Fibroblast of the aortic adventitia (primary cell): ENCODE measurements around the gene COASY. TPM values are rescaled to one million over a fixed set of nuclear protein-coding genes. Genes with fewer than 3 reads are reported as not detected.

ENCODE experiments used
- DNase-seq: peaks from one replicate; pipeline ENCODE4 v3.0.0-alpha.2; 2010; ENCODE audit warnings: low read depth
- H3K4me3 ChIP-seq: 2 replicates; pipeline ENCODE4 v1.5.1; 2011; ENCODE audit warnings: low read depth, mild to moderate bottlenecking, control low read depth, low read length, moderate library complexity
- CTCF ChIP-seq: IDR thresholded peaks from 2 replicates; pipeline ENCODE4 v1.5.1; 2011; ENCODE audit warnings: mild to moderate bottlenecking, low read length, control low read depth, inconsistent platforms; ENCODE audit not compliant: insufficient read depth
- total RNA-seq: library from RNA; depleted of rRNA; stranded (reverse); fragments of >200 nt; gene quantifications from 2 replicates; pipeline ENCODE4 v1.2.3, GENCODE V29; 2012; ENCODE audit warnings: low replicate concordance

COASY gene
- total RNA-seq, 1 donor: 19.1 TPM

- DNase-seq: no peak
- no peak for TF ChIP-seq CTCF
- no peak overlapping the region for H3K4me3 ChIP-seq
Measured at GRCh38 chr17:42584880-42585279, 22.9 kb downstream of the COASY start.

- H3K4me3 ChIP-seq: no peak overlapping the region
- DNase-seq: no peak
- TF ChIP-seq CTCF: no peak
Measured at GRCh38 chr17:42585353-42585752, 23.4 kb downstream of the COASY start.

- no peak for DNase-seq
- H3K4me3 ChIP-seq: no peak overlapping the region
- no peak for TF ChIP-seq CTCF
Measured at GRCh38 chr17:42586514-42587230, 24.7 kb downstream of the COASY start.

- no peak for DNase-seq
- no peak overlapping the region for H3K4me3 ChIP-seq
- TF ChIP-seq CTCF: no peak
Measured at GRCh38 chr17:42590886-42591285, 28.9 kb downstream of the COASY start.

- H3K4me3 ChIP-seq: no peak overlapping the region
- TF ChIP-seq CTCF: no peak
Measured at GRCh38 chr17:42591411-42591810, 29.5 kb downstream of the COASY start.

GRCh38 chr17:42596386-42596785 lies 34.4 kb downstream of the COASY start:
- H3K4me3 ChIP-seq: no peak overlapping the region
- no peak for TF ChIP-seq CTCF

More at GRCh38 chr17:42591411-42591810, 29.5 kb downstream of the COASY start:
- no peak for DNase-seq

GRCh38 chr17:42598905-42599304 lies 37.0 kb downstream of the COASY start:
- no peak overlapping the region for H3K4me3 ChIP-seq
- TF ChIP-seq CTCF: no peak
- DNase-seq: no peak

More at GRCh38 chr17:42596386-42596785, 34.4 kb downstream of the COASY start:
- no peak for DNase-seq
